NCI-H460 (cell line): Measurements from ENCODE around the gene PGRMC1. TPM values are rescaled to one million over a fixed set of nuclear protein-coding genes. Genes with fewer than 3 reads are reported as not detected.
"Not testable (repeated sequence)": the region's sequence is repeated elsewhere in the genome, so short reads cannot be mapped to it uniquely, and the experiment has no call there.

Experiments used
- DNase-seq: peaks from one replicate; pipeline ENCODE4 v3.0.0-alpha.2; 2016; ENCODE audit warnings: low read depth; ENCODE audit errors: extremely low read depth
- total RNA-seq: library from RNA; depleted of rRNA; stranded (reverse); fragments of >200 nt; shearing (Covaris generic); gene quantifications from 2 replicates; pipeline ENCODE4 v1.2.3, GENCODE V29; 2014

Gene PGRMC1
- total RNA-seq, 1 experiment from 2014 or later = 173 TPM

DNA sequence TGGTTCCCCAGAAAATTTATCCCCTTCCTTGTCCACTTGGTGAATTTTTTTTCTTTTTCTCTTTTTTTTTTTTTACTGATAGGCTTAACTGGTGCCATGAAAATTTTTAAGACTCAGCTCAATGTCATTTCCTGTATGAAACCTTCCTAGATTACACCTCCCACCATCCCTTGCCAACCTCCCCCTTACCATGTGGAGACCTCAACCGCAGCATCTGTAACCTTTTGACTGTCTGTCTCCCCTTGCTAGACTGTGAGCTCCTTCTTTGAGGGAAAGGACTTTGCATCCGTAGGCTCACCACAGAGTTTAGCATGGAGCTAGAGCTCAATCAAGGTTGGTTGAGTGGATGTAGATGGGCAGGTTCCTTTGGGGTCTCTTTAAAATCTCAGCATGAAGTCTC, 5.2 kb upstream of the PGRMC1 start:
- DNase-seq = no peak

- no peak for DNase-seq
Measured at GRCh38 chrX:119231936-119232445, 4.1 kb upstream of the PGRMC1 start.

GRCh38 chrX:119235051-119235511, 1.0 kb upstream of the PGRMC1 start:
- DNase-seq = no peak

DNA sequence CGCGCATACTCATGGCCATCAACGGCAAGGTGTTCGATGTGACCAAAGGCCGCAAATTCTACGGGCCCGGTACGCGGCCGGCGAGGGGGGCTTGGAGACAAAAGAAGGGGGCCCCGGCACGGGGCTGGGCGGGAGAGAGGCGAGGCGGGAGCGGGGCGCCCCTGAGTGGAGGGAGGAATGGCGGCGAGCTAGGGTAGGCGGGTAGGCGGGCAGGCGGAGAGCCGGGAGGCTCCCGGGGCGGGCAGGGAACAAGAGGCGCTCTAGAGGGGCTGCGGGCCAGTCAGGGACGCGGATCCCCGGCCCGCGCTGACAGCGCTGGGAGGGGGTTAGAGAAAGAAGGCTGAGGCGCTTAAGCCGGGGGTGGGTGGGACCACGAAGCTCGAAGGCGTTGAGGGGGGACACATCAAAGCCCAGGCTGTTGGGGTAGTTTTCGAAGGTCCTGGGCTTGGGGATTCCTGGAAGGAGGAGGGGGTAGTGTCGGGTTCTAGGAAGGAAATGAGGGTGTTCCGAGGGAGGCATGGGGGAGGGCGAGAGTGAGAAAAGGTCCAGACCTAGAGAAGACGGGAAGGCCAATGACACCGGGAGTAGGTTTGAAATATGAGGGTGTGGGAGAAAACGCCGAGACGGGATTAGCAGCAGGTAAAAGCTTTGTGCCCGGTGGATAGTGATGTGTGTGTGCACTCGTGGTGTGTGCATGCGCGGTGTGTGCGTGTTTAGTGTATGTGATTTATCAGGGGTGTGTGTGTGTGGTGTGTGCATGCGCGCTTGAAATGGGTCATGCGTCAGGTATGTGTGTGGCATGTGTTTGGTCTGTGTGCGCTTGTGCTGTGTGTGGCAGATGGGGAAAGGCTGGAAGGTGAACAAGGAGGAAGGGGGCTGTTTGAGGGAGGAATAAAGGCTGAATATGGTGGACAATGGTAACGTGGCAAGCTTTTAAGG, 807 bp downstream of the PGRMC1 start:
- DNase-seq = peak; percentile 41

- DNase-seq = no peak
Measured at GRCh38 chrX:119237562-119237942, 1.5 kb downstream of the PGRMC1 start.

GRCh38 chrX:119238557-119238956, 2.5 kb downstream of the PGRMC1 start:
- DNase-seq = peak; percentile 30

DNA sequence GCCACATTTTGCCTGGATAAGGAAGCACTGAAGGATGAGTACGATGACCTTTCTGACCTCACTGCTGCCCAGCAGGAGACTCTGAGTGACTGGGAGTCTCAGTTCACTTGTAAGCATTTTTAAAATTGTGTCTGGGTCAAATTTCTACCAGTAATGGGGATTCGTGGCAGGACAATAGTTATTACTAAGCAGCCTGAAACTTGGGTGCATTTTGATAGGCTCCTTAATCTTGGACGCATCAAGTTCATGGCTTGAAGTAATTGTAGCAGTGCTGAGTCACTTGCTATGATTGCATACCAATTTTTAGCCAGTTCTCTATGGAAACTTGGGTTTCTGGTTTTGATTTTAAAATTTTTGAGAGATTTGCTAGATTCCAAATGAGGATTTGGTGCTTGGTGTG, 4.3 kb downstream of the PGRMC1 start:
- DNase-seq = no peak

DNA sequence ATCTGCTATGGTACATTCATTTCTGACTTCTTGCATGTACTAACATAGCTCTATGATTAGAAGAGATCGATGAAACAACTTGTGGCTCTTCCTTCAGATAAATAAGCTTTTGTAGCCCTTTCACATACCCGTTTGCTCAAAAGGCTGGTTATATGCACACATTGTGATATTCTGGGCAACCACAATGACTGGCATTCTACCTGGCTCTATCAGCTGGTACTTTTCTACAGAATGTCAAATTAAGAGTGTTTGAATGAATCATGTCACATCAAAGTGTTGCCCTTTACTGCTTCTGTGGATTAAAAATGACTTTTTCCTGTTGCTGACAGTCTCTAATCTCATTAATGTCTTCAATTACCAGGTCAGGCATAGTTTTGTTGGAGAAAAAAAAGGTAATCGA, 11.6 kb downstream of the PGRMC1 start:
- DNase-seq = no peak

GRCh38 chrX:119249891-119250290, 13.8 kb downstream of the PGRMC1 start:
- no peak for DNase-seq

DNA sequence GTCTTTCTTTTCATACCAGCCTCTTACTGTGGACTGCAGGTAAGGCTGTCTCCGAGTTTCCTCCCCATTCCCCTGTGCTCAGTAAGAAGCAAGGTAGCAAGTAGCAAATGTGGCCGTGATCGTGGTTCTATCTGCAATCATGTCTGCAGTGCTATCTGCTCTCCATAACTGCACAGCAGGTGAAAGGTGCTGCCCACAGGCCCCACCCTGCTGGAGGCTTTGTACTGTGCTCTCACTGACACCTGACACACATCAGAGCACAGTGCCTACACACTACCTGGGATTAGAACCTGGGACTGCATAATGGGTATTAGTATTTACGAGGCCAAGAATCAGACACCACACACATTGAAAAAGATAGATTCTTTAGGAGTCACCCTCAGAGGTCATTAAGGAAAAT, 15.3 kb downstream of the PGRMC1 start:
- DNase-seq = no peak

DNA sequence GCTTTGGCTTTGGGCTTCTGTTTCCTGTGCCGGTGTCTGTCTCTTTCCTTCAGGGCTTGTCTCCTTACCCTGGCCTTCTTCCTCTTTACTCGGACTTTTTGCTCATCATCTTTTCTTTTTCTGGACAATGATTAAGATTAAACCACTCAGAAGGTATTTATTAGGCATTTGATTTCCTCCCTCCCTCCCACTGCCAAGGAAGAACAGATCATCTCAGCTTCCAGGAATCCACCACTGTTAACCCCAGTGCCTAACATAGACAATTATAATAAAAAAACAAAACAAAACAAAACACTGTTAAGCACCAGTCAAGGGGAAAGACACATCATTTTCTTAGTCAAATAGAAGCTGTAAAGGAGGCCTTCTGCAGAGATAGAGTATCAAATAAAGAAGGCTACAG, 16.6 kb downstream of the PGRMC1 start:
- no peak for DNase-seq

GRCh38 chrX:119266364-119266995, 30.4 kb downstream of the PGRMC1 start:
- DNase-seq = peak; percentile 5

- not testable (repeated sequence) for DNase-seq
Measured at GRCh38 chrX:119267115-119267514, 31.0 kb downstream of the PGRMC1 start.

DNA sequence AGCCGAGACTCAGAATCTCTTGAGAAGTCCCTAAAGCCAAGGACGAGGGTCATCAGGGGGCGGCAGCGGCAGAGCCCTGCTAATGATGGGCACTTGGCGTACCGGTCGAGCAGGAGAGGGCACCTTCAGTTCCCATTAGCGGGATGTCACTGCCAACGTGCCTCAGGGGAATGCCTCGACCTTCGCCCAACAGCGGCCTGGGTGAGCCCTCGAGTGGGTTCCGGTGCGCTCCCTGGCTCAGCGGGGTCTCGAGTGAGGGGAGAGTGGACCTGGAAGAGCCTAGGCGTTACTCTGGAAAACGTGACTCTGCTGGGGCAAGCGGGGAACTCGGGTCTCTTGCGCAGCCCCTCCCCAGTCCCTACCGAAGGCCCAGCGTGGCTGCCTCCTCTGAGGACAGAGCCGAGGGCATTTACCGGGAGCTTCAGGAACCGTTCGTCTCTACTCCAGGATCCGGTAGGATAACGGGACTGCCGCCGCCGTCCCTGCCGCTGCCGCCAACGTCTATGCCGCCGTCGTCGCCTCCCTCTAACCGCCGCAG, 36.9 kb downstream of the PGRMC1 start:
- no peak for DNase-seq

DNA sequence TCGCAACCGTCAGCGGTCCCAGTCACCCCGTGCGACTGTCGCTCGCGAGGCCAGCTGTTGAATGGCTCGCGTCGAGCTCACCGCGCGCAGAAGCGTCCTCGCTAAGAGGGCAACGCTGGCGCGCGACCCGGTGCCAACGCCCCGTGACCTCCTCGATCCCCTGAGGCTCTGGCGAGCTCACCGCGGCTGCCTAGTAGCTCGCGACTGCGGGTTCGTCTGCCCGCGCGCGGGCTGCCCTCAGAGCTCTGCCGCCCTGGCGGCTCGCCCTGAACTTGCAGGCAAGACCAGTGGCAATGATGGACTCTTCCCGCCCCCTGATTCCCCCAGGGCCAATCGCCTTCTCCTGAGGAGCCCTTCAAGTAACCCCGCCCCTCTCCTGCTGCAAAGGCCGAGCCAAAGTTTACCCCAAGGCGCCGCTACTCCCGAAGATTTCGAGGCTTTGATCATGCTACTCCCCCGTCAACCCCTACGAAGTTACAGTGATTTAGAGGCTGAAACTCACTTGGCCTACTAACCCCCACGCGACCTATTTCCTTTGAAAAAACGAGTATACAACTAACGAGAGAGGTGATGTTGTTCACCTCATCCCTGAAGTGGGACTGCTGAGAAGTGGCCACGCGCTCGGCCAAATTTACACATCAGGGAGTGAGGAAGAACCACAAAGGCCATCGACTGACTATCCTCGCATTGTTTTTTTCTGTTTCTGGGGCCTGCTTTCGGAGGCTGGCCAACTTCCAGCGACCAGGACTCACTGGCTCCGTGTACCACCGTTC, 37.5 kb downstream of the PGRMC1 start:
- DNase-seq = no peak

- not testable (repeated sequence) for DNase-seq
Measured at GRCh38 chrX:119282347-119282746, 46.3 kb downstream of the PGRMC1 start.

GRCh38 chrX:119288890-119289393, 52.9 kb downstream of the PGRMC1 start:
- DNase-seq = no peak

DNA sequence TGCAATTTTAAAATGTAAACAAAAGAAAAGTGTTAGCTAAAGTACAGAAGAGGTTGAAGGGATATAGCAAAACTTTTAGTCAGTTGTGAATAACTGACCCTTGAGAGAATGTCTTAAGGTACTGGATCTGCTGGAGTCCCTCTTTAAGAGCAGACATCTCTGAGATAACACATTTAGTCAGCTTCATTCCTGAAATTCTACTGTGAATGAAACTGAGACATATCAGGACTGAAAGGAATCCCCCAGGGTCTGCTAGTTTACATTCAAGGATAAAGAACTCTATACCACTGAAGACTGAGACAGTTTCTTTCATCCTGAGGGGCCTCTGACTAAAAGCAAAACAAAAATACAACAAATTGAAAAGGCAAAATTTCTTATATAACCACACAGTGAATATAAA, 54.4 kb downstream of the PGRMC1 start:
- no peak for DNase-seq

DNA sequence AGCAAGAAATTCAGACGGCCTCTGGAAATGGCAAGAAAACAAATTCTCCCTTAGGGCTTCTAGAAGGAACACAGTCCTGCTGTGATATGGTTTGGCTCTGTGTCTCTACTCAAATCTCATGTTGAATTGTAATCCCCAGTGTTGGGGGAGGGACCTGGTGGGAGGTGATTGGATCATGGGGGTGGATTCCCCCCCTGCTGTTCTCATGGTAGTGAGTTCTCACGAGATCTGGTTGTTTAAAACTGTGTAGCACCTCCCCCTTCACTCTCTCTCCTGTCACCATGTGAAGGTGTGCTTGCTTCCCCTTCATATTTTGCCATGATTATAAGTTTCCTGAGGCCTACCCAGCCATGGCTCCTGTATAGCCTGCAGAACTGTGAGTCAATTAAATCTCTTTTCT, 55.2 kb downstream of the PGRMC1 start:
- DNase-seq = not testable (repeated sequence)

GRCh38 chrX:119292445-119292844, 56.4 kb downstream of the PGRMC1 start:
- no peak for DNase-seq
